WTC11 (cell line): Measurements from ENCODE around the gene NT5C. TPM values are rescaled to one million over a fixed set of nuclear protein-coding genes. Genes with fewer than 3 reads are reported as not detected.

Experiments used
- ATAC-seq: fragments of 200-7000 bp; cut with Tn5 transposase; 2 replicates; pipeline ENCODE4 v1.10.0; 2021; ENCODE audit warnings: mild to moderate bottlenecking, moderate library complexity
- Bru-seq: library from RNA; stranded (reverse); fragments of 400-500 nt; gene quantifications from one replicate; lab custom pipeline; 2021; lab: Mats Ljungman, UMichigan
- CTCF ChIA-PET: fragments of 300-600 bp; sonication (Branson Sonifier 250); formaldehyde crosslinking; loops from one replicate; lab custom pipeline; 2021; ENCODE audit warnings: antibody characterized with exemption; lab: Charles Lee
- POLR2A ChIA-PET: fragments of 350-600 bp; sonication (Branson Sonifier 250); formaldehyde crosslinking; loops from one replicate; lab custom pipeline; 2021; ENCODE audit warnings: antibody characterized with exemption; lab: Charles Lee
- DNase-seq: peaks from one replicate; pipeline ENCODE4 v3.0.0; 2021; ENCODE audit warnings: low spot score
- H3K27ac Mint-ChIP-seq: 2 replicates; pipeline ENCODE4 v1.8.0; 2021; ENCODE audit warnings: mixed read lengths
- H3K27me3 Mint-ChIP-seq: 2 replicates; pipeline ENCODE4 v1.8.0; 2021; ENCODE audit warnings: low read depth, mild to moderate bottlenecking, moderate library complexity, mixed read lengths
- H3K36me3 Mint-ChIP-seq: 2 replicates; pipeline ENCODE4 v1.8.0; 2021; ENCODE audit warnings: mixed read lengths
- H3K4me1 Mint-ChIP-seq: 2 replicates; pipeline ENCODE4 v1.8.0; 2022; ENCODE audit warnings: mixed read lengths
- H3K4me3 Mint-ChIP-seq: 2 replicates; pipeline ENCODE4 v1.8.0; 2021; ENCODE audit warnings: mild to moderate bottlenecking, moderate library complexity, mixed read lengths
- H3K9me3 Mint-ChIP-seq: 2 replicates; pipeline ENCODE4 v1.8.0; 2021; ENCODE audit warnings: mixed read lengths
- CBFB ChIP-seq: sonication (generic); formaldehyde crosslinking; IDR thresholded peaks from 2 replicates; pipeline ENCODE4 v1.8.1; 2022; ENCODE audit warnings: mild to moderate bottlenecking, low read depth, missing genetic modification reagents
- CREM ChIP-seq: sonication (generic); formaldehyde crosslinking; IDR thresholded peaks from 2 replicates; pipeline ENCODE4 v1.8.1; 2022; ENCODE audit warnings: mild to moderate bottlenecking, missing genetic modification reagents, moderate library complexity
- ETV6 ChIP-seq: sonication (generic); formaldehyde crosslinking; IDR thresholded peaks from 2 replicates; pipeline ENCODE4 v1.8.1; 2022; ENCODE audit warnings: mild to moderate bottlenecking, missing genetic modification reagents
- FOXP1 ChIP-seq: sonication (generic); formaldehyde crosslinking; IDR thresholded peaks from 2 replicates; pipeline ENCODE4 v1.8.0; 2022; ENCODE audit warnings: missing genetic modification reagents, mild to moderate bottlenecking, moderate library complexity, borderline replicate concordance
- GRHL2 ChIP-seq: fragments of 250-450 bp; sonication (Bioruptor Pico); IDR thresholded peaks from 2 replicates; pipeline ENCODE4 v1.8.0; 2022; ENCODE audit warnings: mild to moderate bottlenecking, moderate library complexity; ENCODE audit not compliant: insufficient replicate concordance, severe bottlenecking
- HMGA2 ChIP-seq: fragments of 250-450 bp; sonication (Bioruptor Pico); IDR thresholded peaks from 2 replicates; pipeline ENCODE4 v1.4.0; 2021; ENCODE audit warnings: mild to moderate bottlenecking, moderate library complexity
- IRF2 ChIP-seq: sonication (generic); formaldehyde crosslinking; IDR thresholded peaks from 2 replicates; pipeline ENCODE4 v1.8.0; 2022; ENCODE audit warnings: low read depth, missing genetic modification reagents, borderline replicate concordance
- JUN ChIP-seq: sonication (generic); formaldehyde crosslinking; IDR thresholded peaks from 2 replicates; pipeline ENCODE4 v1.8.0; 2023; ENCODE audit warnings: mild to moderate bottlenecking, missing genetic modification reagents
- NR2C2 ChIP-seq: sonication (generic); formaldehyde crosslinking; IDR thresholded peaks from 2 replicates; pipeline ENCODE4 v1.8.0; 2022; ENCODE audit warnings: mild to moderate bottlenecking, missing genetic modification reagents
- PRRX2 ChIP-seq: fragments of 250-450 bp; sonication (Bioruptor Pico); IDR thresholded peaks from 2 replicates; pipeline ENCODE4 v1.8.0; 2021; ENCODE audit warnings: mild to moderate bottlenecking
- TCF7 ChIP-seq: sonication (generic); formaldehyde crosslinking; IDR thresholded peaks from 2 replicates; pipeline ENCODE4 v1.8.0; 2022; ENCODE audit warnings: mild to moderate bottlenecking, low read depth, missing genetic modification reagents, moderate library complexity
- TEAD1 ChIP-seq: sonication (generic); formaldehyde crosslinking; IDR thresholded peaks from 2 replicates; pipeline ENCODE4 v1.8.0; 2022; ENCODE audit warnings: mild to moderate bottlenecking, missing genetic modification reagents
- ZNF121 ChIP-seq: sonication (generic); formaldehyde crosslinking; IDR thresholded peaks from 2 replicates; pipeline ENCODE4 v1.8.0; 2023; ENCODE audit warnings: missing genetic modification reagents
- ZNF138 ChIP-seq: sonication (generic); formaldehyde crosslinking; conservative IDR thresholded peaks from 2 replicates; pipeline ENCODE4 v1.8.1; 2022; ENCODE audit warnings: mild to moderate bottlenecking, moderate library complexity, missing genetic modification reagents
- ZNF219 ChIP-seq: sonication (generic); formaldehyde crosslinking; IDR thresholded peaks from 2 replicates; pipeline ENCODE4 v1.8.0; 2023; ENCODE audit warnings: missing genetic modification reagents, mild to moderate bottlenecking, borderline replicate concordance
- long read RNA-seq, 3 experiments: library from RNA in 1 of 3; library from capped mRNA in 1 of 3; library from polyadenylated mRNA in 1 of 3; unstranded in 2 of 3; stranded (forward) in 1 of 3; transcript quantifications; one replicate each; pipeline ENCODE4 v2.0.0, GENCODE V29; 2021
- total RNA-seq: library from RNA; stranded (reverse); gene quantifications from 3 replicates; pipeline ENCODE4 v1.2.3, GENCODE V29; 2021
- TF ChIP-seq, protein P1 (sequence below): fragments of 250-450 bp; sonication (Bioruptor Pico); IDR thresholded peaks from 2 replicates; pipeline ENCODE4 v1.9.0; 2021; ENCODE audit warnings: mild to moderate bottlenecking
- TF ChIP-seq, protein P2 (sequence below): sonication (generic); formaldehyde crosslinking; IDR thresholded peaks from 2 replicates; pipeline ENCODE4 v1.8.0; 2023; ENCODE audit warnings: missing genetic modification reagents
- TF ChIP-seq, protein P3 (sequence below): sonication (generic); formaldehyde crosslinking; IDR thresholded peaks from 2 replicates; pipeline ENCODE4 v1.8.1; 2022; ENCODE audit warnings: mild to moderate bottlenecking, moderate library complexity, missing genetic modification reagents
- TF ChIP-seq, protein P4 (sequence below): fragments of 250-450 bp; sonication (Bioruptor Pico); IDR thresholded peaks from 2 replicates; pipeline ENCODE4 v2.1.2; 2022; ENCODE audit warnings: mild to moderate bottlenecking, moderate library complexity
- TF ChIP-seq, protein P5 (sequence below): sonication (generic); formaldehyde crosslinking; IDR thresholded peaks from 2 replicates; pipeline ENCODE4 v1.8.1; 2022; ENCODE audit warnings: low read depth, missing genetic modification reagents, borderline replicate concordance
- TF ChIP-seq, protein P6 (sequence below): sonication (generic); formaldehyde crosslinking; IDR thresholded peaks from 2 replicates; pipeline ENCODE4 v1.8.1; 2022; ENCODE audit warnings: low read depth, mild to moderate bottlenecking, moderate library complexity, missing genetic modification reagents, borderline replicate concordance
- TF ChIP-seq, protein P7 (sequence below): fragments of 250-450 bp; sonication (Bioruptor Pico); IDR thresholded peaks from 2 replicates; pipeline ENCODE4 v1.9.0; 2021; ENCODE audit warnings: moderate library complexity, mild to moderate bottlenecking, inconsistent platforms, borderline replicate concordance
- TF ChIP-seq, protein P8 (sequence below): sonication (generic); formaldehyde crosslinking; IDR thresholded peaks from 2 replicates; pipeline ENCODE4 v1.8.1; 2023; ENCODE audit warnings: mild to moderate bottlenecking, missing genetic modification reagents, borderline replicate concordance

NT5C gene
- 91.0 to 102 TPM (median 96.9 TPM) in 3 replicates for total RNA-seq
- percentile 88 among the genes with signal in this experiment for Bru-seq, nascent RNA
- long read RNA-seq, experiment 1, transcript NT5C-206 (4 exons, 726 nt): minor isoform, 7 of 128 reads
- long read RNA-seq, experiment 1, transcript NT5C-201 (5 exons, 954 nt): major isoform, 62 of 128 reads
- long read RNA-seq, experiment 1, transcript NT5C-212 (4 exons, 921 nt): minor isoform, 5 of 128 reads
- long read RNA-seq, experiment 1, transcript NT5C-203 (4 exons, 648 nt): minor isoform, 8 of 128 reads
- long read RNA-seq, experiment 1, partial matches to known transcripts: 9 of 128 reads
- long read RNA-seq, experiment 1, other reads (novel, unspliced or antisense): 24 of 128 reads
- long read RNA-seq, experiment 2, transcript NT5C-201 (5 exons, 954 nt): major isoform, 64 of 102 reads
- long read RNA-seq, experiment 2, transcript NT5C-210 (4 exons, 860 nt): minor isoform, 5 of 102 reads
- long read RNA-seq, experiment 2, partial matches to known transcripts: 8 of 102 reads
- long read RNA-seq, experiment 2, other reads (novel, unspliced or antisense): 15 of 102 reads
- long read RNA-seq, experiment 3, partial matches to known transcripts: 0 of 7 reads
- long read RNA-seq, experiment 3, other reads (novel, unspliced or antisense): 4 of 7 reads

DNA sequence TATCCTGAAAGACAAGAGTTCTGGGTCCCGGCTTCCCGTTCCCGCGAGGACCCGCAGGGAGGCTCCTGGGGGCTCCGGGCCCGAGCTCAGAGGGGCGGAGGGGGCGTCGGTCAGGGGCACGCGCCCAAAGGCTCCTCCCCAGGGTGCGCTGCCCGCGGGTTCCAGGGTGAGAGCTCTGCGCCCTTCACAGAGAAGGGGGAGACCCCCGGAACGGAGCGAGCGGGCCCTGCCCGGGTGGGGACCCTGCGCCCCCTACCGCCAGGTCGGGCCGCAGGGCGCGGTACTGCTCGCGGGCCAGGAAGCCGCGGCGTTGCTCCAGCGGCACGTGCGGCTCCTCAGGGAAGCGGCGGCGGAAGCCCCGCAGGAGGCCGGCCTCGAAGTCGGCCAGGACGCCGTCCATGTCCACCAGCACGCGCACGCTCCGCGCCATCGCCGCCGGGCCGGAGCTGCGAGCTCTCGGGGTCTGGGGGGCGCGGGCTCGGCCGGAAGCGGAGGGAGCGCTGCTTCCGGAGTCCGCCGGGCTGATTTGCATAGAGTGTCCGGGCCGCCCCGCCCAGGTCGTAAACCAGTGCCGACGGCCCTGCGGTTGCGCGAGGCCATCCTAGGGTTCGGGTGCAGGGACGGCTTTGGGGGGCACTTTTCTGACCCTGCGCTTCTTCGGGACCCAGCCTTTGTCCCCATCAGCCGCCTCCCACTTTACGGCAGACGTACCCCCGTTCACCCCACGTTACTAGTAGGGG, at the start of gene NT5C:
Gene NT5C (minus strand): TSS at position 465 of the 740 bp plus-strand sequence. CDS start 35 bp downstream, at position 430.
- Mint-ChIP-seq H3K9me3 (no peaks in the 10 kb centered on the region), H3K4me3 (peak within 1 kb of the TSS; percentile 84), H3K27me3 (no peaks in the 10 kb centered on the region), H3K36me3 (peaks cover 25% of the 10 kb centered on the region), H3K27ac (peak within 1 kb of the TSS; percentile 93), H3K4me1 (peaks cover 20% of the 10 kb centered on the region)
- DNase-seq (peak; percentile 87), ATAC-seq (peak; percentile 75)
- CTCF ChIA-PET: interaction anchor here (0.7 to 7.3 kb wide), 28 partner anchors 10 to 281 kb away, joined by 3 to 84 read pairs (median 6); partner anchors contain the start of genes ARMC7, HID1, JPT1 and MIF4GD
- POLR2A ChIA-PET: interaction anchor here (0.5 to 2.1 kb wide), 10 partner anchors 17 to 118 kb away, joined by 3 to 8 read pairs (median 3); partner anchors contain the start of genes ARMC7, ATP5PD and KCTD2
- TF ChIP-seq, protein P1, sequence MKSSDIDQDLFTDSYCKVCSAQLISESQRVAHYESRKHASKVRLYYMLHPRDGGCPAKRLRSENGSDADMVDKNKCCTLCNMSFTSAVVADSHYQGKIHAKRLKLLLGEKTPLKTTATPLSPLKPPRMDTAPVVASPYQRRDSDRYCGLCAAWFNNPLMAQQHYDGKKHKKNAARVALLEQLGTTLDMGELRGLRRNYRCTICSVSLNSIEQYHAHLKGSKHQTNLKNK (CRISPR knock-in tag): no peak
- TF ChIP-seq ETV6: peak; percentile 96
- no peak for TF ChIP-seq ZNF121 (CRISPR knock-in tag)
- TF ChIP-seq ZNF219 (CRISPR knock-in tag): peak; percentile 87; the same call in 1 of the 2 replicates
- TF ChIP-seq, protein P2, sequence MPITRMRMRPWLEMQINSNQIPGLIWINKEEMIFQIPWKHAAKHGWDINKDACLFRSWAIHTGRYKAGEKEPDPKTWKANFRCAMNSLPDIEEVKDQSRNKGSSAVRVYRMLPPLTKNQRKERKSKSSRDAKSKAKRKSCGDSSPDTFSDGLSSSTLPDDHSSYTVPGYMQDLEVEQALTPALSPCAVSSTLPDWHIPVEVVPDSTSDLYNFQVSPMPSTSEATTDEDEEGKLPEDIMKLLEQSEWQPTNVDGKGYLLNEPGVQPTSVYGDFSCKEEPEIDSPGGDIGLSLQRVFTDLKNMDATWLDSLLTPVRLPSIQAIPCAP (CRISPR knock-in tag): peak; percentile 68; the same call in 1 of the 2 replicates
- no peak for TF ChIP-seq GRHL2 (CRISPR knock-in tag)
- no peak for TF ChIP-seq HMGA2 (CRISPR knock-in tag)
- TF ChIP-seq, protein P3, sequence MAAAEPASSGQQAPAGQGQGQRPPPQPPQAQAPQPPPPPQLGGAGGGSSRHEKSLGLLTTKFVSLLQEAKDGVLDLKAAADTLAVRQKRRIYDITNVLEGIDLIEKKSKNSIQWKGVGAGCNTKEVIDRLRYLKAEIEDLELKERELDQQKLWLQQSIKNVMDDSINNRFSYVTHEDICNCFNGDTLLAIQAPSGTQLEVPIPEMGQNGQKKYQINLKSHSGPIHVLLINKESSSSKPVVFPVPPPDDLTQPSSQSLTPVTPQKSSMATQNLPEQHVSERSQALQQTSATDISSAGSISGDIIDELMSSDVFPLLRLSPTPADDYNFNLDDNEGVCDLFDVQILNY (CRISPR knock-in tag): peak; percentile 96
- TF ChIP-seq, protein P4, sequence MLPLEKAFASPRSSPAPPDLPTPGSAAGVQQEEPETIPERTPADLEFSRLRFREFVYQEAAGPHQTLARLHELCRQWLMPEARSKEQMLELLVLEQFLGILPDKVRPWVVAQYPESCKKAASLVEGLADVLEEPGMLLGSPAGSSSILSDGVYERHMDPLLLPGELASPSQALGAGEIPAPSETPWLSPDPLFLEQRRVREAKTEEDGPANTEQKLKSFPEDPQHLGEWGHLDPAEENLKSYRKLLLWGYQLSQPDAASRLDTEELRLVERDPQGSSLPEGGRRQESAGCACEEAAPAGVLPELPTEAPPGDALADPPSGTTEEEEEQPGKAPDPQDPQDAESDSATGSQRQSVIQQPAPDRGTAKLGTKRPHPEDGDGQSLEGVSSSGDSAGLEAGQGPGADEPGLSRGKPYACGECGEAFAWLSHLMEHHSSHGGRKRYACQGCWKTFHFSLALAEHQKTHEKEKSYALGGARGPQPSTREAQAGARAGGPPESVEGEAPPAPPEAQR (CRISPR knock-in tag): no peak
- TF ChIP-seq NR2C2 (CRISPR knock-in tag): no peak
- TF ChIP-seq, protein P5, sequence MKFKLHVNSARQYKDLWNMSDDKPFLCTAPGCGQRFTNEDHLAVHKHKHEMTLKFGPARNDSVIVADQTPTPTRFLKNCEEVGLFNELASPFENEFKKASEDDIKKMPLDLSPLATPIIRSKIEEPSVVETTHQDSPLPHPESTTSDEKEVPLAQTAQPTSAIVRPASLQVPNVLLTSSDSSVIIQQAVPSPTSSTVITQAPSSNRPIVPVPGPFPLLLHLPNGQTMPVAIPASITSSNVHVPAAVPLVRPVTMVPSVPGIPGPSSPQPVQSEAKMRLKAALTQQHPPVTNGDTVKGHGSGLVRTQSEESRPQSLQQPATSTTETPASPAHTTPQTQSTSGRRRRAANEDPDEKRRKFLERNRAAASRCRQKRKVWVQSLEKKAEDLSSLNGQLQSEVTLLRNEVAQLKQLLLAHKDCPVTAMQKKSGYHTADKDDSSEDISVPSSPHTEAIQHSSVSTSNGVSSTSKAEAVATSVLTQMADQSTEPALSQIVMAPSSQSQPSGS (CRISPR knock-in tag): no peak
- TF ChIP-seq CREM (CRISPR knock-in tag): peak; percentile 75; the same call in 1 of the 2 replicates
- TF ChIP-seq, protein P6, sequence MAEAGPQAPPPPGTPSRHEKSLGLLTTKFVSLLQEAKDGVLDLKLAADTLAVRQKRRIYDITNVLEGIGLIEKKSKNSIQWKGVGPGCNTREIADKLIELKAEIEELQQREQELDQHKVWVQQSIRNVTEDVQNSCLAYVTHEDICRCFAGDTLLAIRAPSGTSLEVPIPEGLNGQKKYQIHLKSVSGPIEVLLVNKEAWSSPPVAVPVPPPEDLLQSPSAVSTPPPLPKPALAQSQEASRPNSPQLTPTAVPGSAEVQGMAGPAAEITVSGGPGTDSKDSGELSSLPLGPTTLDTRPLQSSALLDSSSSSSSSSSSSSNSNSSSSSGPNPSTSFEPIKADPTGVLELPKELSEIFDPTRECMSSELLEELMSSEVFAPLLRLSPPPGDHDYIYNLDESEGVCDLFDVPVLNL (CRISPR knock-in tag): no peak
- TF ChIP-seq IRF2 (CRISPR knock-in tag): no peak
- TF ChIP-seq FOXP1: peak; percentile 91
- peak; percentile 92 for TF ChIP-seq TEAD1
- TF ChIP-seq TCF7 (CRISPR knock-in tag): no peak; the same call in 1 of the 2 replicates
- TF ChIP-seq, protein P7, sequence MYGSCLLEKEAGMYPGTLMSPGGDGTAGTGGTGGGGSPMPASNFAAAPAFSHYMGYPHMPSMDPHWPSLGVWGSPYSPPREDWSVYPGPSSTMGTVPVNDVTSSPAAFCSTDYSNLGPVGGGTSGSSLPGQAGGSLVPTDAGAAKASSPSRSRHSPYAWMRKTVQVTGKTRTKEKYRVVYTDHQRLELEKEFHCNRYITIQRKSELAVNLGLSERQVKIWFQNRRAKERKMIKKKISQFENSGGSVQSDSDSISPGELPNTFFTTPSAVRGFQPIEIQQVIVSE: no peak
- TF ChIP-seq CBFB (CRISPR knock-in tag): no peak
- peak; percentile 81 for TF ChIP-seq JUN (CRISPR knock-in tag)
- peak; percentile 93; the same call in 1 of the 2 replicates for TF ChIP-seq ZNF138
- no peak for TF ChIP-seq PRRX2 (CRISPR knock-in tag)
- TF ChIP-seq, protein P8, sequence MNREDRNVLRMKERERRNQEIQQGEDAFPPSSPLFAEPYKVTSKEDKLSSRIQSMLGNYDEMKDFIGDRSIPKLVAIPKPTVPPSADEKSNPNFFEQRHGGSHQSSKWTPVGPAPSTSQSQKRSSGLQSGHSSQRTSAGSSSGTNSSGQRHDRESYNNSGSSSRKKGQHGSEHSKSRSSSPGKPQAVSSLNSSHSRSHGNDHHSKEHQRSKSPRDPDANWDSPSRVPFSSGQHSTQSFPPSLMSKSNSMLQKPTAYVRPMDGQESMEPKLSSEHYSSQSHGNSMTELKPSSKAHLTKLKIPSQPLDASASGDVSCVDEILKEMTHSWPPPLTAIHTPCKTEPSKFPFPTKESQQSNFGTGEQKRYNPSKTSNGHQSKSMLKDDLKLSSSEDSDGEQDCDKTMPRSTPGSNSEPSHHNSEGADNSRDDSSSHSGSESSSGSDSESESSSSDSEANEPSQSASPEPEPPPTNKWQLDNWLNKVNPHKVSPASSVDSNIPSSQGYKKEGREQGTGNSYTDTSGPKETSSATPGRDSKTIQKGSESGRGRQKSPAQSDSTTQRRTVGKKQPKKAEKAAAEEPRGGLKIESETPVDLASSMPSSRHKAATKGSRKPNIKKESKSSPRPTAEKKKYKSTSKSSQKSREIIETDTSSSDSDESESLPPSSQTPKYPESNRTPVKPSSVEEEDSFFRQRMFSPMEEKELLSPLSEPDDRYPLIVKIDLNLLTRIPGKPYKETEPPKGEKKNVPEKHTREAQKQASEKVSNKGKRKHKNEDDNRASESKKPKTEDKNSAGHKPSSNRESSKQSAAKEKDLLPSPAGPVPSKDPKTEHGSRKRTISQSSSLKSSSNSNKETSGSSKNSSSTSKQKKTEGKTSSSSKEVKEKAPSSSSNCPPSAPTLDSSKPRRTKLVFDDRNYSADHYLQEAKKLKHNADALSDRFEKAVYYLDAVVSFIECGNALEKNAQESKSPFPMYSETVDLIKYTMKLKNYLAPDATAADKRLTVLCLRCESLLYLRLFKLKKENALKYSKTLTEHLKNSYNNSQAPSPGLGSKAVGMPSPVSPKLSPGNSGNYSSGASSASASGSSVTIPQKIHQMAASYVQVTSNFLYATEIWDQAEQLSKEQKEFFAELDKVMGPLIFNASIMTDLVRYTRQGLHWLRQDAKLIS: 0 out of 2 replicates have a peak, but pooled peaks have one; percentile 76
